Mesothelial cell of epicardium (in vitro differentiated cells): Measurements from ENCODE around the gene DPF3. TPM values are rescaled to one million over a fixed set of nuclear protein-coding genes. Genes with fewer than 3 reads are reported as not detected.

Source experiments
- DNase-seq, 2 experiments: peaks; one replicate each; pipeline ENCODE4 v3.0.0; 2021; ENCODE audit warnings: low spot score in 2 of 2; ENCODE audit not compliant: unreplicated experiment in 2 of 2
- H3K27ac Mint-ChIP-seq: 2 replicates; pipeline ENCODE4 v1.8.0; 2021; ENCODE audit warnings: mixed read lengths
- H3K27me3 Mint-ChIP-seq: 2 replicates; pipeline ENCODE4 v1.8.0; 2021; ENCODE audit warnings: low read depth, mixed read lengths
- H3K36me3 Mint-ChIP-seq: 2 replicates; pipeline ENCODE4 v1.8.0; 2021; ENCODE audit warnings: mixed read lengths
- H3K4me1 Mint-ChIP-seq: 2 replicates; pipeline ENCODE4 v1.8.0; 2021; ENCODE audit warnings: mixed read lengths
- H3K4me3 Mint-ChIP-seq: 2 replicates; pipeline ENCODE4 v1.8.0; 2021; ENCODE audit warnings: mild to moderate bottlenecking, moderate library complexity, mixed read lengths
- H3K9me3 Mint-ChIP-seq: 2 replicates; pipeline ENCODE4 v1.8.0; 2021; ENCODE audit warnings: mixed read lengths
- CTCF ChIP-seq: fragments of 200-600 bp; sonication (generic); IDR thresholded peaks from one replicate; pipeline ENCODE4 v1.5.0; 2021; ENCODE audit warnings: antibody characterized with exemption; ENCODE audit not compliant: unreplicated experiment
- total RNA-seq: library from RNA; stranded (reverse); gene quantifications from 3 replicates; pipeline ENCODE4 v1.2.1, GENCODE V29; 2021

DPF3 gene
- total RNA-seq, 1 donor from 2014 or later: 1.3 TPM

GRCh38 chr14:72726444-72726843, 167.5 kb downstream of the DPF3 start:
- Mint-ChIP-seq H3K27ac (peak overlapping the region; percentile 83), H3K27me3 (peaks cover 9% of the 10 kb centered on the region), H3K36me3 (no peaks in the 10 kb centered on the region), H3K9me3 (no peaks in the 10 kb centered on the region), H3K4me1 (peaks cover 16% of the 10 kb centered on the region), H3K4me3 (no peak overlapping the region)
- TF ChIP-seq CTCF: no peak
- DNase-seq: no peak

- peaks cover 5% of the 10 kb centered on the region for H3K27me3 Mint-ChIP-seq
Observed at GRCh38 chr14:72723858-72724530, 169.9 kb downstream of the DPF3 start.

GRCh38 chr14:72722201-72722785, 171.6 kb downstream of the DPF3 start:
- Mint-ChIP-seq H3K36me3 (no peaks in the 10 kb centered on the region), H3K4me3 (no peak overlapping the region), H3K27ac (no peak overlapping the region), H3K9me3 (no peaks in the 10 kb centered on the region), H3K4me1 (peaks cover 16% of the 10 kb centered on the region), H3K27me3 (peaks cover 1% of the 10 kb centered on the region)
- TF ChIP-seq CTCF: no peak
- DNase-seq: no peak

More at GRCh38 chr14:72723858-72724530, 169.9 kb downstream of the DPF3 start:
- H3K36me3 Mint-ChIP-seq: no peaks in the 10 kb centered on the region
- DNase-seq: no peak
- no peak overlapping the region for H3K4me3 Mint-ChIP-seq
- H3K9me3 Mint-ChIP-seq: no peaks in the 10 kb centered on the region
- no peak overlapping the region for H3K27ac Mint-ChIP-seq
- no peak for TF ChIP-seq CTCF
- H3K4me1 Mint-ChIP-seq: peaks cover 16% of the 10 kb centered on the region

- no peak for TF ChIP-seq CTCF
- DNase-seq: no peak
- peaks cover 18% of the 10 kb centered on the region for H3K4me1 Mint-ChIP-seq
- peaks cover 1% of the 10 kb centered on the region for H3K27me3 Mint-ChIP-seq
- no peaks in the 10 kb centered on the region for H3K9me3 Mint-ChIP-seq
- H3K4me3 Mint-ChIP-seq: no peak overlapping the region
- H3K27ac Mint-ChIP-seq: no peak overlapping the region
- H3K36me3 Mint-ChIP-seq: no peaks in the 10 kb centered on the region
Observed at GRCh38 chr14:72721083-72721482, 172.8 kb downstream of the DPF3 start.

GRCh38 chr14:72717220-72717619, 176.7 kb downstream of the DPF3 start:
- H3K27ac Mint-ChIP-seq: no peak overlapping the region
- H3K4me1 Mint-ChIP-seq: peaks cover 31% of the 10 kb centered on the region
- no peaks in the 10 kb centered on the region for H3K36me3 Mint-ChIP-seq

More at GRCh38 chr14:72717220-72717619, 176.7 kb downstream of the DPF3 start:
- Mint-ChIP-seq H3K27me3 (peaks cover 1% of the 10 kb centered on the region), H3K9me3 (no peaks in the 10 kb centered on the region), H3K4me3 (no peak overlapping the region)
- no peak for TF ChIP-seq CTCF
- no peak for DNase-seq
